Type B pancreatic cell (in vitro differentiated cells): Measurements from ENCODE around the gene SMARCD1. TPM values are rescaled to one million over a fixed set of nuclear protein-coding genes. Genes with fewer than 3 reads are reported as not detected.
A peak's percentile ranks its signal among the peaks of the same experiment; 100 is the strongest.

ENCODE experiments used
- DNase-seq: peaks from one replicate; pipeline ENCODE4 v3.0.0; 2021; ENCODE audit warnings: mixed read lengths; ENCODE audit not compliant: unreplicated experiment; ENCODE audit errors: extremely low spot score
- H3K27ac Mint-ChIP-seq: 2 replicates; pipeline ENCODE4 v1.8.0; 2021; ENCODE audit warnings: mild to moderate bottlenecking, mixed read lengths
- H3K27me3 Mint-ChIP-seq: 2 replicates; pipeline ENCODE4 v1.8.0; 2021; ENCODE audit warnings: mixed read lengths
- H3K36me3 Mint-ChIP-seq: 2 replicates; pipeline ENCODE4 v1.8.0; 2021; ENCODE audit warnings: mixed read lengths
- H3K4me1 Mint-ChIP-seq: one replicate; pipeline ENCODE4 v1.8.0; 2021; ENCODE audit warnings: mixed read lengths; ENCODE audit not compliant: unreplicated experiment
- H3K4me3 Mint-ChIP-seq: 2 replicates; pipeline ENCODE4 v1.8.0; 2021; ENCODE audit warnings: mild to moderate bottlenecking, mixed read lengths
- H3K9me3 Mint-ChIP-seq: 2 replicates; pipeline ENCODE4 v1.8.0; 2021; ENCODE audit warnings: mixed read lengths
- total RNA-seq: library from RNA; stranded (reverse); gene quantifications from 2 replicates; pipeline ENCODE4 v1.2.1, GENCODE V29; 2021; ENCODE audit warnings: low replicate concordance
- TF ChIP-seq, protein P1 (sequence below): fragments of 200-600 bp; sonication (generic); conservative IDR thresholded peaks from 2 replicates; pipeline ENCODE4 v1.5.0; 2021; ENCODE audit warnings: antibody characterized with exemption, mild to moderate bottlenecking

The SMARCD1 gene
- total RNA-seq, 1 donor from 2014 or later, result 100 TPM

DNA sequence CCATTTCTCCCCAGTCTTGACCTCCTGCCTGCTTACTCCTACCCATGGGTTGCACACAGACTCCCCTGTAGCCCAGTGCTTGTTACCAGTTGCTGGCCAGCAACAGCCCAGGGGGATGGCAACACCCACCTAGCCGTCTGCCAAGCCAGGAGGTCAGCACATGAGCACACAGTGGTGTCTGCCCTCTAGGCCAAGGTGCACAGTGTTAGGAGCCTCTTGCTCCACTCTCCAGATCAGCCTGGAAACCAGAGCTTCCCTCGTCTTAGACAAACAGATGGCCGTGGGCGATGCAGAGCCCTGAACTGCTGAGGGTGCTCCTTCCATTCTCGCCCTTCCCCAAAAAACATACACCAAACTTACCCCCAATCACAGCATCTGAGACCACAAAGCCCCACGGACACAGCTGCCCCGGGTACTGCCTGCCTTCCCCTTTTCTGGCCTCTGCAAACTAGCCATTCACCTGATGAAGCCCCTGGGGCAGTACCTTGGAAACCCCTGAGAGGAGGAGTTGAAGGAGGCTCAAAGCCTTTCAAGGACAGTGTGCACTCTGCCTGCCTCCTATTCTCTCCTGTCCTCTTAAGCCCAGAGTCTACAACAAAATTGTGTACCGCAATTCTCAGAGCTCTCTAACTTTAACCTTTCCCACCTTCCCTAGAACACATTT lies 17.6 kb downstream of the SMARCD1 start:
- Mint-ChIP-seq H3K36me3 (peaks cover 21% of the 10 kb centered on the region), H3K27me3 (no peaks in the 10 kb centered on the region), H3K4me1 (peaks cover 11% of the 10 kb centered on the region), H3K9me3 (no peaks in the 10 kb centered on the region), H3K4me3 (peak overlapping the region; percentile 36), H3K27ac (peak overlapping the region; percentile 70)
- TF ChIP-seq, protein P1, sequence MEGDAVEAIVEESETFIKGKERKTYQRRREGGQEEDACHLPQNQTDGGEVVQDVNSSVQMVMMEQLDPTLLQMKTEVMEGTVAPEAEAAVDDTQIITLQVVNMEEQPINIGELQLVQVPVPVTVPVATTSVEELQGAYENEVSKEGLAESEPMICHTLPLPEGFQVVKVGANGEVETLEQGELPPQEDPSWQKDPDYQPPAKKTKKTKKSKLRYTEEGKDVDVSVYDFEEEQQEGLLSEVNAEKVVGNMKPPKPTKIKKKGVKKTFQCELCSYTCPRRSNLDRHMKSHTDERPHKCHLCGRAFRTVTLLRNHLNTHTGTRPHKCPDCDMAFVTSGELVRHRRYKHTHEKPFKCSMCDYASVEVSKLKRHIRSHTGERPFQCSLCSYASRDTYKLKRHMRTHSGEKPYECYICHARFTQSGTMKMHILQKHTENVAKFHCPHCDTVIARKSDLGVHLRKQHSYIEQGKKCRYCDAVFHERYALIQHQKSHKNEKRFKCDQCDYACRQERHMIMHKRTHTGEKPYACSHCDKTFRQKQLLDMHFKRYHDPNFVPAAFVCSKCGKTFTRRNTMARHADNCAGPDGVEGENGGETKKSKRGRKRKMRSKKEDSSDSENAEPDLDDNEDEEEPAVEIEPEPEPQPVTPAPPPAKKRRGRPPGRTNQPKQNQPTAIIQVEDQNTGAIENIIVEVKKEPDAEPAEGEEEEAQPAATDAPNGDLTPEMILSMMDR, result no peak
- DNase-seq, result no peak

DNA sequence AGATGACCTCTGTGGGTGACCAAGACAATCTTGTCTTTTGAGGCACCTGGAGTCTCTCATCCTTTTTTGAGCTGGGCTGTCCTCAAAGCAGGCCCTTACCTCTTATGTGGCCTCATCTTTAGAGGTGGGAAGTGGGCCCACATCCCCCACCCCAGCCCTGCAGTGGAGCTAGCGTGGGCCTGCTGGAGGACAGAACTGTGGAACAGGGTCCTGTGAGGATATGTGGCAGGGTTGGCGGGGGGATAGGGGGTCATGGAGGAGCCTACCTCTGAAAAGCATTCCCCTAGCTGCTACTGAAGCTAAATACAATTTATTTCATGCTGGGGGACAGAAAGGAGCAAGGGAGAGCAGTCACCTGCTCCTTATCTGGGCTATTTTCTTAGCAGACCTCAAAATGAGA lies 18.2 kb downstream of the SMARCD1 start:
- H3K36me3 Mint-ChIP-seq, result peaks cover 15% of the 10 kb centered on the region
- H3K27ac Mint-ChIP-seq, result peak overlapping the region; percentile 74
- H3K4me3 Mint-ChIP-seq, result no peak overlapping the region
- no peaks in the 10 kb centered on the region for H3K9me3 Mint-ChIP-seq
- no peaks in the 10 kb centered on the region for H3K27me3 Mint-ChIP-seq
- no peak for DNase-seq
- TF ChIP-seq, protein P1, result no peak
- H3K4me1 Mint-ChIP-seq, result peaks cover 15% of the 10 kb centered on the region

DNA sequence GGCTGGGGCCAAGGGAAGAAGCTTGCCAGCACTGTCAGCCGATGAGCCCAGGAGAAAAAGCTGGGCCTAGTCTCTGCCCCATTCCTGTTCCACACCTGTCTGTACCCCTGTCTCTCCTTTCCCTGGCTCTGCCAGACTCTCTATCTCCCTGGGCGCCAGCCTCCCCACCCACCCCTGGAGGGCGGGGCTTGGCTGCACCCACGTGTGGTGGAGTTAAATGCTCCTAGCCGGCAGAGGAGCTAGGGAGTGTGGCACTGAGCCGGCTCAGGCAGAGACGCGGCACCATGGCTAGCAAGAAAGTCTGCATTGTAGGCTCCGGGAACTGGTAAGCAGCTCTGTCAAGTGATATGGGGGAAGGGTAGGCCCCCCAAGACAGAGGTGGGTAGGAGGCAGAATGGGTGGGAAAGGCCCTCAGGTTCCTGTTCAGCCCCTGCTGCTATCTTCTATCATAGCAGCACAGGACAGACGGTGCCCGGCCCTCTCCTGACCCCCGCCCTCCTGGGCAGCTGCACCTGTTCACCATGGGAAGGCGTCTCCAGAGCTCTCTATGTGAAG lies 18.7 kb downstream of the SMARCD1 start, which contains the start of gene GPD1:
GPD1 (plus strand) TSS at position 242 of the 555 bp plus-strand sequence; CDS start at position 285, 43 bp downstream.
- Mint-ChIP-seq H3K9me3 (no peaks in the 10 kb centered on the region), H3K4me1 (peaks cover 18% of the 10 kb centered on the region), H3K27me3 (no peaks in the 10 kb centered on the region), H3K4me3 (peak within 1 kb of the TSS; percentile 67), H3K36me3 (peaks cover 11% of the 10 kb centered on the region), H3K27ac (peak within 1 kb of the TSS; percentile 74)
- no peak for DNase-seq
- TF ChIP-seq, protein P1, result no peak

DNA sequence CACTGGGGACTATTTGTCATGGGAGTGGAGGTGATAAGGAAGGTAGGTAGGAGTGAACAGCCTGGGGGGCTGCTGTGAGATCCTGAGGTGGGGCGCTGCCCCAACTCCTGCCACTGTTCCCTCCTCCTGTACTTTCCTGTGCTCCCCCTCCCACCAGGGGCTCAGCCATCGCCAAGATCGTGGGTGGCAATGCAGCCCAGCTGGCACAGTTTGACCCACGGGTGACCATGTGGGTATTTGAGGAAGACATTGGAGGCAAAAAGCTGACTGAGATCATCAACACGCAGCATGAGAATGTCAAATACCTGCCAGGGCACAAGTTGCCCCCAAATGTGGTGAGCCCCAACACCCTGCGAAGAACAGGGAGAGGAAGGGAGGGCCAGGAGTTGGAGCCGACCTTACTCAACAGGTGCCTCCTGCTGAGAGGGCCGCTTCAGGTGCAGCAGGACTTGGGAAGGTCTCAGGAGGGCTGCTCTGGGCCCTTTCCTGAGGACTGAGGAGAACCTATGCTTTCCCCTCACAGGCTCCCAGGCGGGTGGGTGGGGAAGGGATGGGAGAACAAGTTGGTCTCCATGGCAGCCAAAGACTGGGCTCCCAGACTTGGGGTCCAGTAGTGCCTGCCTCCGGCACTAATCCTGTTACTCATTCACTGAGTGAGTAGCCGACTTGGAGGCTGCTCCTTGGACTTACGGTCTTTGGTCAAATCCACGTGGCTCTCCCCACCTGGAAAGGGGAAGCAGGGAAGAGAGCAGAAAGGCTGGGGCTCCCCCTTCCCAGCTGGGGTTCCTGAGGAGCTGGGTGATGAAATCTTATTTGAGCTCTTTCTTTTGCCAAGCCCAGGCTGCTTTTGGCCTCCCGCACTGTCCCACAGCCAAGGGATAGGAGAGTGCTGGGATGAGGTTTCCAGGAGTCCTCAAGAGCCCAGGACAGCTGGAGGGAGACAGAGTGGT lies 19.6 kb downstream of the SMARCD1 start:
- Mint-ChIP-seq H3K27ac (no peak overlapping the region), H3K36me3 (peaks cover 6% of the 10 kb centered on the region), H3K27me3 (no peaks in the 10 kb centered on the region), H3K4me1 (peaks cover 18% of the 10 kb centered on the region), H3K4me3 (peak overlapping the region; percentile 31), H3K9me3 (no peaks in the 10 kb centered on the region)
- DNase-seq, result no peak
- TF ChIP-seq, protein P1, result no peak

DNA sequence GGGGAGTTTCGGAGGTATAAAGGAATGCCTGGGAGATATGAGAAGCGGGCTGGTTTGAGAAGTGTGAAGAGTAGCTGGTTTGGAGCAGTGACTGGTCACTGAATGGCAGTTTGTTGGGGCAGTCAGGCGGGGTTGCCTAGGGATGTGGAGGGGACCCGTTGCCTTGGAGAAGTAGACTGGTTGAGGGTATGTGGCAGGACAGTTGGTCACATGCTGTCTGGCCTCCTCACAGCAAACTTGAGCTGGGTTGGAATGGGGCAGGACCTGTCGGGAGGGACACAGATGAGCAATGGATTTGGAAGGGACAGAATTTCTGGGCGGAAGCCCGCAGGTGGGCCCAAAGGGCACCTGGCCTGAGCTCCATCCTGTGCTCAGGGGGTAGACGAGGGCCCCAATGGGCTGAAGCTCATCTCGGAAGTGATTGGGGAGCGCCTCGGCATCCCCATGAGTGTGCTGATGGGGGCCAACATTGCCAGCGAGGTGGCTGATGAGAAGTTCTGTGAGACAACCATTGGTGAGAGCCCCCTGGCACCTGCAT lies 20.8 kb downstream of the SMARCD1 start:
- H3K36me3 Mint-ChIP-seq, result peaks cover 3% of the 10 kb centered on the region
- H3K9me3 Mint-ChIP-seq, result no peaks in the 10 kb centered on the region
- peaks cover 26% of the 10 kb centered on the region for H3K4me1 Mint-ChIP-seq
- H3K4me3 Mint-ChIP-seq, result no peak overlapping the region
- H3K27ac Mint-ChIP-seq, result peak overlapping the region; percentile 51
- no peaks in the 10 kb centered on the region for H3K27me3 Mint-ChIP-seq
- TF ChIP-seq, protein P1, result no peak
- DNase-seq, result no peak
